ENCODE data around the gene APPL1. TPM values are rescaled to one million over a fixed set of nuclear protein-coding genes. Genes with fewer than 3 reads are reported as not detected.

The APPL1 gene
- total and polyA plus RNA-seq, 10 of the 15 experiments (the other 5 are each of a cell fraction or from before 2014, with no cell fraction given): 15.0 to 77.6 (median 40.2) TPM

DNA sequence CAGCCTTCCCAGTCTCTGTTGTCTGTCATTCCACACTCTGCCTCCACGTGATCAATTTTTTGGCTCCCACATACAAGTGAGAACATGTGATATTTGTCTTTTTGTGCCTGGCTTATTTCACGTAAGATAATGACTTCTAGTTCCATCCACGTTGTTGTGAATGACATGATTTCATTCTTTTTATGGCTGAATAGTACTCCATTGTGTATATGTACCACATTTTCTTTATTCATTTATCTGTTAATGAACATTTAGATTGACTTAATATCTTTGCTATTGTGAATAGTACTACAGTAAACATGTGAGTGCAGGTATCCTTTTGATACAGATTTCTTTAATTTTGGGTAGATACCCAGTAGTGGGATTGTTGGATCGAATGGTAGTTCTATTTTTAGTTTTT, 33.6 kb downstream of the APPL1 start (continued):
- TF ChIP-seq, protein P1, sequence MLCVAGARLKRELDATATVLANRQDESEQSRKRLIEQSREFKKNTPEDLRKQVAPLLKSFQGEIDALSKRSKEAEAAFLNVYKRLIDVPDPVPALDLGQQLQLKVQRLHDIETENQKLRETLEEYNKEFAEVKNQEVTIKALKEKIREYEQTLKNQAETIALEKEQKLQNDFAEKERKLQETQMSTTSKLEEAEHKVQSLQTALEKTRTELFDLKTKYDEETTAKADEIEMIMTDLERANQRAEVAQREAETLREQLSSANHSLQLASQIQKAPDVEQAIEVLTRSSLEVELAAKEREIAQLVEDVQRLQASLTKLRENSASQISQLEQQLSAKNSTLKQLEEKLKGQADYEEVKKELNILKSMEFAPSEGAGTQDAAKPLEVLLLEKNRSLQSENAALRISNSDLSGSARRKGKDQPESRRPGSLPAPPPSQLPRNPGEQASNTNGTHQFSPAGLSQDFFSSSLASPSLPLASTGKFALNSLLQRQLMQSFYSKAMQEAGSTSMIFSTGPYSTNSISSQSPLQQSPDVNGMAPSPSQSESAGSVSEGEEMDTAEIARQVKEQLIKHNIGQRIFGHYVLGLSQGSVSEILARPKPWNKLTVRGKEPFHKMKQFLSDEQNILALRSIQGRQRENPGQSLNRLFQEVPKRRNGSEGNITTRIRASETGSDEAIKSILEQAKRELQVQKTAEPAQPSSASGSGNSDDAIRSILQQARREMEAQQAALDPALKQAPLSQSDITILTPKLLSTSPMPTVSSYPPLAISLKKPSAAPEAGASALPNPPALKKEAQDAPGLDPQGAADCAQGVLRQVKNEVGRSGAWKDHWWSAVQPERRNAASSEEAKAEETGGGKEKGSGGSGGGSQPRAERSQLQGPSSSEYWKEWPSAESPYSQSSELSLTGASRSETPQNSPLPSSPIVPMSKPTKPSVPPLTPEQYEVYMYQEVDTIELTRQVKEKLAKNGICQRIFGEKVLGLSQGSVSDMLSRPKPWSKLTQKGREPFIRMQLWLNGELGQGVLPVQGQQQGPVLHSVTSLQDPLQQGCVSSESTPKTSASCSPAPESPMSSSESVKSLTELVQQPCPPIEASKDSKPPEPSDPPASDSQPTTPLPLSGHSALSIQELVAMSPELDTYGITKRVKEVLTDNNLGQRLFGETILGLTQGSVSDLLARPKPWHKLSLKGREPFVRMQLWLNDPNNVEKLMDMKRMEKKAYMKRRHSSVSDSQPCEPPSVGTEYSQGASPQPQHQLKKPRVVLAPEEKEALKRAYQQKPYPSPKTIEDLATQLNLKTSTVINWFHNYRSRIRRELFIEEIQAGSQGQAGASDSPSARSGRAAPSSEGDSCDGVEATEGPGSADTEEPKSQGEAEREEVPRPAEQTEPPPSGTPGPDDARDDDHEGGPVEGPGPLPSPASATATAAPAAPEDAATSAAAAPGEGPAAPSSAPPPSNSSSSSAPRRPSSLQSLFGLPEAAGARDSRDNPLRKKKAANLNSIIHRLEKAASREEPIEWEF (IDR thresholded peaks at IDR 0.05; ENCODE audit: insufficient replicate concordance, low read depth, low read length): no peak
- TF ChIP-seq, protein P2, sequence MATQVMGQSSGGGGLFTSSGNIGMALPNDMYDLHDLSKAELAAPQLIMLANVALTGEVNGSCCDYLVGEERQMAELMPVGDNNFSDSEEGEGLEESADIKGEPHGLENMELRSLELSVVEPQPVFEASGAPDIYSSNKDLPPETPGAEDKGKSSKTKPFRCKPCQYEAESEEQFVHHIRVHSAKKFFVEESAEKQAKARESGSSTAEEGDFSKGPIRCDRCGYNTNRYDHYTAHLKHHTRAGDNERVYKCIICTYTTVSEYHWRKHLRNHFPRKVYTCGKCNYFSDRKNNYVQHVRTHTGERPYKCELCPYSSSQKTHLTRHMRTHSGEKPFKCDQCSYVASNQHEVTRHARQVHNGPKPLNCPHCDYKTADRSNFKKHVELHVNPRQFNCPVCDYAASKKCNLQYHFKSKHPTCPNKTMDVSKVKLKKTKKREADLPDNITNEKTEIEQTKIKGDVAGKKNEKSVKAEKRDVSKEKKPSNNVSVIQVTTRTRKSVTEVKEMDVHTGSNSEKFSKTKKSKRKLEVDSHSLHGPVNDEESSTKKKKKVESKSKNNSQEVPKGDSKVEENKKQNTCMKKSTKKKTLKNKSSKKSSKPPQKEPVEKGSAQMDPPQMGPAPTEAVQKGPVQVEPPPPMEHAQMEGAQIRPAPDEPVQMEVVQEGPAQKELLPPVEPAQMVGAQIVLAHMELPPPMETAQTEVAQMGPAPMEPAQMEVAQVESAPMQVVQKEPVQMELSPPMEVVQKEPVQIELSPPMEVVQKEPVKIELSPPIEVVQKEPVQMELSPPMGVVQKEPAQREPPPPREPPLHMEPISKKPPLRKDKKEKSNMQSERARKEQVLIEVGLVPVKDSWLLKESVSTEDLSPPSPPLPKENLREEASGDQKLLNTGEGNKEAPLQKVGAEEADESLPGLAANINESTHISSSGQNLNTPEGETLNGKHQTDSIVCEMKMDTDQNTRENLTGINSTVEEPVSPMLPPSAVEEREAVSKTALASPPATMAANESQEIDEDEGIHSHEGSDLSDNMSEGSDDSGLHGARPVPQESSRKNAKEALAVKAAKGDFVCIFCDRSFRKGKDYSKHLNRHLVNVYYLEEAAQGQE (IDR thresholded peaks at IDR 0.05; ENCODE audit: low read depth, low read length): no peak
- TF ChIP-seq TCF12 (IDR thresholded peaks at IDR 0.05; ENCODE audit: low read depth, low read length) (no peak), BCL11A (IDR thresholded peaks at IDR 0.05; ENCODE audit: low read depth, low read length) (no peak)

All from GM12878 (cell line).